GM21717 (cell line): ENCODE measurements around the gene IDH1.
"Not testable (repeated sequence)": the region's sequence is repeated elsewhere in the genome, so short reads cannot be mapped to it uniquely, and the experiment has no call there.

Experiments used
- ATAC-seq: cut with Tn5 transposase; IDR thresholded peaks from one replicate; pipeline ENCODE4 v1.9.1; 2021; ENCODE audit warnings: mild to moderate bottlenecking, moderate library complexity; ENCODE audit not compliant: unreplicated experiment

Gene IDH1

GRCh38 chr2:208256849-208257813, 2.3 kb upstream of the IDH1 start:
- not testable (repeated sequence) for ATAC-seq

GRCh38 chr2:208256192-208256782, 1.4 kb upstream of the IDH1 start:
- ATAC-seq: no peak

GRCh38 chr2:208255557-208256106, 761 bp upstream of the IDH1 start:
- ATAC-seq: peak; percentile 19

GRCh38 chr2:208254118-208254870, 577 bp downstream of the IDH1 start:
- peak; percentile 75 for ATAC-seq

- no peak for ATAC-seq
Measured at GRCh38 chr2:208253600-208254117, 1.2 kb downstream of the IDH1 start.

GRCh38 chr2:208252716-208253492, 2.0 kb downstream of the IDH1 start:
- no peak for ATAC-seq

- ATAC-seq: no peak
Measured at GRCh38 chr2:208251098-208251497, 3.8 kb downstream of the IDH1 start.

GRCh38 chr2:208250388-208250787, 4.5 kb downstream of the IDH1 start:
- ATAC-seq: no peak

GRCh38 chr2:208249296-208249695, 5.6 kb downstream of the IDH1 start:
- no peak for ATAC-seq

GRCh38 chr2:208248601-208249000, 6.3 kb downstream of the IDH1 start:
- ATAC-seq: no peak

GRCh38 chr2:208245746-208246145, 9.1 kb downstream of the IDH1 start:
- ATAC-seq: no peak

GRCh38 chr2:208244422-208244821, 10.4 kb downstream of the IDH1 start:
- ATAC-seq: no peak

- ATAC-seq: no peak
Measured at GRCh38 chr2:208240619-208241209, 14.2 kb downstream of the IDH1 start.

- ATAC-seq: no peak
Measured at GRCh38 chr2:208239770-208240493, 14.9 kb downstream of the IDH1 start.

GRCh38 chr2:208235860-208236259, 19.0 kb downstream of the IDH1 start:
- ATAC-seq: no peak

GRCh38 chr2:208234786-208235185, 20.1 kb downstream of the IDH1 start:
- ATAC-seq: no peak

- no peak for ATAC-seq
Measured at GRCh38 chr2:208228476-208228875, 26.4 kb downstream of the IDH1 start.

- no peak for ATAC-seq
Measured at GRCh38 chr2:208227581-208228232, 27.2 kb downstream of the IDH1 start.

GRCh38 chr2:208224802-208225201, 30.1 kb downstream of the IDH1 start:
- no peak for ATAC-seq
